Keratinocyte (primary cell): ENCODE measurements around the gene AGPAT3. TPM values are rescaled to one million over a fixed set of nuclear protein-coding genes. Genes with fewer than 3 reads are reported as not detected.

Experiments used
- DNase-seq: peaks from one replicate; pipeline ENCODE4 v3.0.0-alpha.2; 2011; ENCODE audit warnings: low read depth, missing footprints, low spot score
- FAIRE-seq: peaks from 2 replicates; lab custom pipeline; 2011; peaks lifted over from hg19 to GRCh38; lab: Jason Lieb, UNC
- H2AFZ ChIP-seq: 2 replicates; pipeline ENCODE4 v1.6.0; 2012; ENCODE audit warnings: low read length, control low read depth, inconsistent platforms; ENCODE audit not compliant: control insufficient read depth
- H3K27ac ChIP-seq: 2 replicates; pipeline ENCODE4 v1.5.1; 2011; ENCODE audit warnings: low read length; ENCODE audit not compliant: control insufficient read depth, insufficient read depth
- H3K27me3 ChIP-seq: 3 replicates; pipeline ENCODE4 v1.6.0; 2011; ENCODE audit warnings: low read length; ENCODE audit not compliant: control insufficient read depth, insufficient read depth; ENCODE audit errors: extremely low read depth
- H3K36me3 ChIP-seq, 2 experiments: 2 replicates in 1 of 2; 3 replicates in 1 of 2; pipeline ENCODE4 v1.5.1; 2011; ENCODE audit warnings: low read length in 2 of 2, mild to moderate bottlenecking in 1 of 2; ENCODE audit not compliant: control insufficient read depth in 2 of 2, insufficient read depth in 2 of 2; ENCODE audit errors: extremely low read depth in 1 of 2
- H3K4me1 ChIP-seq: 3 replicates; pipeline ENCODE4 v1.5.1; 2011; ENCODE audit warnings: low read length; ENCODE audit not compliant: control insufficient read depth, insufficient read depth; ENCODE audit errors: extremely low read depth
- H3K4me2 ChIP-seq: 3 replicates; pipeline ENCODE4 v1.6.0; 2011; ENCODE audit warnings: low read depth, low read length; ENCODE audit not compliant: control insufficient read depth, insufficient read depth; ENCODE audit errors: extremely low read depth
- H3K4me3 ChIP-seq, 3 experiments: fragments of 200-600 bp in 1 of 3; sonication (generic) in 1 of 3; 2 replicates in 2 of 3; 3 replicates in 1 of 3; pipeline ENCODE4 v1.5.1; 2011 to 2016; ENCODE audit warnings: low read length in 3 of 3, mild to moderate bottlenecking in 3 of 3, control low read depth in 2 of 3, inconsistent platforms in 1 of 3, low read depth in 1 of 3, mixed read lengths in 1 of 3, mixed run types in 1 of 3, moderate library complexity in 1 of 3; ENCODE audit not compliant: control insufficient read depth in 2 of 3, insufficient read depth in 2 of 3; ENCODE audit errors: extremely low read depth in 1 of 3
- H3K79me2 ChIP-seq: 2 replicates; pipeline ENCODE4 v1.6.0; 2012; ENCODE audit warnings: low read length; ENCODE audit not compliant: control insufficient read depth, insufficient read depth
- H3K9ac ChIP-seq: 3 replicates; pipeline ENCODE4 v1.6.0; 2011; ENCODE audit warnings: low read length; ENCODE audit not compliant: control insufficient read depth, insufficient read depth; ENCODE audit errors: extremely low read depth
- H3K9me1 ChIP-seq: 3 replicates; pipeline ENCODE4 v1.6.0; 2011; ENCODE audit warnings: low read length; ENCODE audit not compliant: control insufficient read depth, insufficient read depth; ENCODE audit errors: extremely low read depth
- H3K9me3 ChIP-seq: 2 replicates; pipeline ENCODE4 v1.5.1; 2012; ENCODE audit warnings: low read depth, low read length; ENCODE audit not compliant: control insufficient read depth
- H4K20me1 ChIP-seq: 3 replicates; pipeline ENCODE4 v1.6.0; 2011; ENCODE audit warnings: low read length; ENCODE audit not compliant: control insufficient read depth, insufficient read depth; ENCODE audit errors: extremely low read depth
- EZH2 ChIP-seq: IDR thresholded peaks from one replicate; pipeline ENCODE4 v1.6.1; 2012; ENCODE audit warnings: inconsistent platforms, mild to moderate bottlenecking, low read length, moderate library complexity
- dilution Hi-C: fragments of 300-500 bp; cut with MboI; formaldehyde crosslinking; loops from one replicate; pipeline ENCODE4 v1.7.0; 2020; ENCODE audit warnings: low sequenced_read_pairs; ENCODE audit not compliant: extremely low pct_ligation_motif_present
- polyA plus RNA-seq, 5 experiments: library from polyadenylated mRNA; depleted of rRNA in 3 of 5; stranded (reverse) in 3 of 5; stranded (forward) in 1 of 5; unstranded in 1 of 5; fragments of >200 nt; gene quantifications; 1 replicate in 1 of 5; 2 replicates in 3 of 5; 3 replicates in 1 of 5; pipeline versions ENCODE4 v1.2.1 to v1.2.3, GENCODE V29; 2011 to 2012; ENCODE audit warnings: missing spikeins in 2 of 5, low read depth in 1 of 5, low replicate concordance in 1 of 5
- TF ChIP-seq, protein P1 (sequence below), 3 experiments: IDR thresholded peaks in 1 of 3; conservative IDR thresholded peaks in 1 of 3; optimal IDR thresholded peaks in 1 of 3; 2 replicates in 2 of 3; 3 replicates in 1 of 3; pipeline versions ENCODE3 to v1.5.1; 2011; ENCODE audit warnings: low read length in 3 of 3, mild to moderate bottlenecking in 3 of 3, moderate library complexity in 2 of 3, control low read depth in 1 of 3, inconsistent platforms in 1 of 3; ENCODE audit not compliant: insufficient read depth in 2 of 3; ENCODE audit errors: extremely low read depth in 1 of 3

The AGPAT3 gene
- polyA plus RNA-seq, 1 donor (not counting 4 experiments of a cell fraction or from before 2014, with no cell fraction given), result 21.7 TPM

DNA sequence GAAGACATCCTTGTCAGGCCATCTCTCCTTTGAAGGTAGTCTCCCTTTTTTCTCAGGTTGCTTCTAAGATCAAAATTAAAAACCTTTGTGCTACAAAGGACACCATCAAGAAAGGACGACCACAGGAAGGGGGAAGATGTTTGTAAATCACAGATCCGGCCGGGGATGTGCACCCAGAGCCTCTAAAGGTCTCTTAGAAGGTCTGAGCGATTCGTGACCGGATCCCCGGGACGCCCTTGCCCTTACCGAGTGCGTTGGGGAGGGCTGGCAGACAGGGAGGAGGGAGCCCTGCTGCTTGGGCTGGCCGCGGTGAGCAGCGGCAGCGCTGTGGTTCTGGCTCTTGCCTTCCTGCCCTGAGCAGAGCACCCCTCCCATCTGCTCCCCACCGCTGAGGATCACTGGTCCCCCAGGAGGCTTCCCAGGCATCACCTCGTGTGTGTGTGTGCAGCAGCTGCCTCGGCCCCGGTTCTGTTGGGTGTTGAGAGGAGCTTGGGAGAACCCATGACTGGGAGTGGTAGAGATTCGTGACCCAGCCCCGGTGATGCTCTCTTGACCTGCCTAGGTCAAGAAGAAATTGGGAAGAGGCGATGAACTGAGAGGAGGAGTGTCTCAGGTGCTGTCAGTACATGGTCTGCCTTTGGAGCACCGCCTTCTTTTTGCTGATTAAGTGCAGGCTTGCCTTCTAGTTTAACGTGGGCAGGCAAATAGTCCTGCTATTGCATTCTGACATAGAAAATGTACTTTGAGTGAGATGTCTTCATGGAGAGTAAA lies 34.5 kb downstream of the AGPAT3 start:
- Histone ChIP-seq H3K9me1 (peaks cover 3% of the 10 kb centered on the region), H3K27ac (no peak overlapping the region), H3K9me3 (no peaks in the 10 kb centered on the region), H3K27me3 (no peaks in the 10 kb centered on the region), H3K4me1 (no peaks in the 10 kb centered on the region), H3K9ac (no peak overlapping the region), H2AFZ (no peak overlapping the region), H3K36me3 (peaks cover 0 to 8% of the 10 kb centered on the region in 2 experiments), H3K4me2 (no peak overlapping the region), H3K4me3 (no peak overlapping the region), H4K20me1 (no peaks in the 10 kb centered on the region), H3K79me2 (peaks cover 7% of the 10 kb centered on the region)
- dilution Hi-C loops, result no loop called here
- TF ChIP-seq EZH2, result no peak
- TF ChIP-seq, protein P1, sequence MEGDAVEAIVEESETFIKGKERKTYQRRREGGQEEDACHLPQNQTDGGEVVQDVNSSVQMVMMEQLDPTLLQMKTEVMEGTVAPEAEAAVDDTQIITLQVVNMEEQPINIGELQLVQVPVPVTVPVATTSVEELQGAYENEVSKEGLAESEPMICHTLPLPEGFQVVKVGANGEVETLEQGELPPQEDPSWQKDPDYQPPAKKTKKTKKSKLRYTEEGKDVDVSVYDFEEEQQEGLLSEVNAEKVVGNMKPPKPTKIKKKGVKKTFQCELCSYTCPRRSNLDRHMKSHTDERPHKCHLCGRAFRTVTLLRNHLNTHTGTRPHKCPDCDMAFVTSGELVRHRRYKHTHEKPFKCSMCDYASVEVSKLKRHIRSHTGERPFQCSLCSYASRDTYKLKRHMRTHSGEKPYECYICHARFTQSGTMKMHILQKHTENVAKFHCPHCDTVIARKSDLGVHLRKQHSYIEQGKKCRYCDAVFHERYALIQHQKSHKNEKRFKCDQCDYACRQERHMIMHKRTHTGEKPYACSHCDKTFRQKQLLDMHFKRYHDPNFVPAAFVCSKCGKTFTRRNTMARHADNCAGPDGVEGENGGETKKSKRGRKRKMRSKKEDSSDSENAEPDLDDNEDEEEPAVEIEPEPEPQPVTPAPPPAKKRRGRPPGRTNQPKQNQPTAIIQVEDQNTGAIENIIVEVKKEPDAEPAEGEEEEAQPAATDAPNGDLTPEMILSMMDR (optimal IDR thresholded peaks at IDR 0.05 in 1 of 3, IDR thresholded peaks at IDR 0.05 in 1 of 3, conservative IDR thresholded peaks at IDR 0.05 in 1 of 3; ENCODE audit: extremely low read depth in 1 of 3, insufficient read depth in 2 of 3, low read length in 3 of 3), result no peak
- FAIRE-seq, result no peak
- no peak for DNase-seq

DNA sequence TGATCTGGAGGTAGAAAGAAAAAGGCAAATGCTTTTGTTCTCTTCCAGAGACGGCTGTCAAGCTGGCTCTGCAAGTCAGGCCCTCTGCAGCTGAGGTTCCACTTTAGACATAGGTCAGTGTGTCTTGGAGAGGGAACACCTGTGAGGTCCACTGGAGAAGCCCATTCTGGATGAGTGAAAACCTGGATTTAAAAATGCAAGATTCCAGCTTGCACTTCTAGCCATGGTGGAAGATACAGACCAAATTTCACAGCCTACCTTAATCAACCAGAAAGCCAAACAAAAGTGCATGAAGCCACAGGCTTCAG lies 35.0 kb downstream of the AGPAT3 start:
- H3K4me1 ChIP-seq, result no peaks in the 10 kb centered on the region
- TF ChIP-seq, protein P1 (optimal IDR thresholded peaks at IDR 0.05 in 1 of 3, IDR thresholded peaks at IDR 0.05 in 1 of 3, conservative IDR thresholded peaks at IDR 0.05 in 1 of 3; ENCODE audit: extremely low read depth in 1 of 3, insufficient read depth in 2 of 3, low read length in 3 of 3), result no peak
- no peak for TF ChIP-seq EZH2
- H3K9ac ChIP-seq, result no peak overlapping the region
- no peak overlapping the region for H2AFZ ChIP-seq
- no peak overlapping the region for H3K27ac ChIP-seq
- dilution Hi-C loops, result no loop called here
- H3K27me3 ChIP-seq, result no peaks in the 10 kb centered on the region
- H3K4me2 ChIP-seq, result no peak overlapping the region
- H3K79me2 ChIP-seq, result peaks cover 7% of the 10 kb centered on the region
- peaks cover 3% of the 10 kb centered on the region for H3K9me1 ChIP-seq
- no peaks in the 10 kb centered on the region for H4K20me1 ChIP-seq
- FAIRE-seq (no peak), DNase-seq (no peak)
- H3K4me3 ChIP-seq, result no peak overlapping the region
- H3K9me3 ChIP-seq, result no peaks in the 10 kb centered on the region
- H3K36me3 ChIP-seq, result peaks cover 0 to 11% of the 10 kb centered on the region in 2 experiments
